ENCODE data around the gene PRRC2A. TPM values are rescaled to one million over a fixed set of nuclear protein-coding genes. Genes with fewer than 3 reads are reported as not detected.

The PRRC2A gene
- total RNA-seq, 1 donor = 56.5 TPM

Small RNA genes within 50 kb of the gene (small RNA-seq; reads per million reads assigned to genes)
- gene MIR6832 (0.55 reads per million, percentile 31 among the genes with 10 or more reads in this experiment), gene RF00019 (not detected), gene SNORA38 (92.0 reads per million, percentile 98 among the genes with 10 or more reads in this experiment), gene UQCRHP1 (not detected)

Other genes with a start within 250 kb of the PRRC2A start
- 28.3 and 31.0 TPM in 2 replicates for gene MICA, start 217.1 kb upstream of the PRRC2A start, total RNA-seq
- 1.1 TPM in 1 of 2 replicates, not detected in the other for gene MICB, start 122.6 kb upstream of the PRRC2A start, total RNA-seq
- gene MCCD1, start 91.8 kb upstream of the PRRC2A start, total RNA-seq = not detected in 2 replicates
- 338 and 413 TPM in 2 replicates for gene DDX39B, start 78.7 kb upstream of the PRRC2A start, total RNA-seq
- gene ATP6V1G2, start 74.1 kb upstream of the PRRC2A start, total RNA-seq = 0.43 and 1.2 TPM in 2 replicates
- 37.8 and 46.3 TPM in 2 replicates for gene NFKBIL1, start 73.1 kb upstream of the PRRC2A start, total RNA-seq
- not detected in 2 replicates for gene LTA, start 48.4 kb upstream of the PRRC2A start, total RNA-seq
- gene TNF, start 45.1 kb upstream of the PRRC2A start, total RNA-seq = 1.2 and 1.5 TPM in 2 replicates
- gene LTB, start 38.3 kb upstream of the PRRC2A start, total RNA-seq = not detected in 2 replicates
- not detected in 2 replicates for gene LST1, start 34.4 kb upstream of the PRRC2A start, total RNA-seq
- not detected in 2 replicates for gene NCR3, start 27.7 kb upstream of the PRRC2A start, total RNA-seq
- gene AIF1, start 5.5 kb upstream of the PRRC2A start, total RNA-seq = not detected in 2 replicates
- gene BAG6, start 31.9 kb downstream of the PRRC2A start, total RNA-seq = 161 and 237 TPM in 2 replicates
- 0.79 and 0.98 TPM in 2 replicates for gene APOM, start 35.2 kb downstream of the PRRC2A start, total RNA-seq
- gene C6orf47, start 40.1 kb downstream of the PRRC2A start, total RNA-seq = 25.3 and 25.9 TPM in 2 replicates
- 18.0 and 27.1 TPM in 2 replicates for gene GPANK1, start 44.3 kb downstream of the PRRC2A start, total RNA-seq
- 185 and 211 TPM in 2 replicates for gene CSNK2B, start 45.4 kb downstream of the PRRC2A start, total RNA-seq
- gene LY6G5B, start 49.3 kb downstream of the PRRC2A start, total RNA-seq = 4.9 and 5.9 TPM in 2 replicates
- gene LY6G5C, start 60.4 kb downstream of the PRRC2A start, total RNA-seq = not detected in 2 replicates
- 42.8 and 64.6 TPM in 2 replicates for gene ABHD16A, start 82.6 kb downstream of the PRRC2A start, total RNA-seq
- gene LY6G6F, start 86.2 kb downstream of the PRRC2A start, total RNA-seq = not detected in 2 replicates
- gene LY6G6D, start 94.6 kb downstream of the PRRC2A start, total RNA-seq = not detected in 2 replicates
- 0.39 and 3.5 TPM in 2 replicates for gene LY6G6C, start 101.0 kb downstream of the PRRC2A start, total RNA-seq
- 0.39 and 0.54 TPM in 2 replicates for gene MPIG6B, start 102.7 kb downstream of the PRRC2A start, total RNA-seq
- 120 and 147 TPM in 2 replicates for gene DDAH2, start 108.6 kb downstream of the PRRC2A start, total RNA-seq
- 568 and 799 TPM in 2 replicates for gene CLIC1, start 115.8 kb downstream of the PRRC2A start, total RNA-seq
- gene MSH5, start 119.3 kb downstream of the PRRC2A start, total RNA-seq = 7.9 and 8.6 TPM in 2 replicates
- 0.79 TPM in 1 of 2 replicates, not detected in the other for gene SAPCD1, start 141.9 kb downstream of the PRRC2A start, total RNA-seq
- gene VWA7, start 156.6 kb downstream of the PRRC2A start, total RNA-seq = 3.8 and 4.7 TPM in 2 replicates
- 30.2 and 90.0 TPM in 2 replicates for gene VARS1, start 175.0 kb downstream of the PRRC2A start, total RNA-seq
- 20.4 and 36.8 TPM in 2 replicates for gene LSM2, start 186.3 kb downstream of the PRRC2A start, total RNA-seq
- 0.11 and 1.6 TPM in 2 replicates for gene HSPA1L, start 194.6 kb downstream of the PRRC2A start, total RNA-seq
- gene HSPA1A, start 194.8 kb downstream of the PRRC2A start, total RNA-seq = 65.7 and 80.9 TPM in 2 replicates
- 46.0 and 136 TPM in 2 replicates for gene HSPA1B, start 207.0 kb downstream of the PRRC2A start, total RNA-seq
- gene NEU1, start 242.1 kb downstream of the PRRC2A start, total RNA-seq = 53.0 and 62.0 TPM in 2 replicates

All from placental epithelial cell (primary cell).